HG02840 (cell line): ENCODE data around the gene CYP39A1.

ENCODE experiments used
- ATAC-seq: cut with Tn5 transposase; IDR thresholded peaks from one replicate; pipeline ENCODE4 v1.9.1; 2021; ENCODE audit warnings: mild to moderate bottlenecking, moderate library complexity, moderate number of reproducible peaks; ENCODE audit not compliant: unreplicated experiment, low FRiP score

CYP39A1 gene

GRCh38 chr6:46652603-46653438, at the start of gene CYP39A1, which contains the start of gene SLC25A27:
CYP39A1 (minus strand) TSS chr6:46652818; CDS start chr6:46652582, 236 bp downstream.
SLC25A27 (plus strand) TSS chr6:46652975; CDS start chr6:46653193, 218 bp downstream.
- peak; percentile 100 for ATAC-seq

- ATAC-seq = no peak
Measured at GRCh38 chr6:46699970-46700369, 47.4 kb upstream of the CYP39A1 start.

- ATAC-seq = no peak
Measured at GRCh38 chr6:46690911-46691451, 38.4 kb upstream of the CYP39A1 start.

- no peak for ATAC-seq
Measured at GRCh38 chr6:46690141-46690755, 37.6 kb upstream of the CYP39A1 start.

- ATAC-seq = no peak
Measured at GRCh38 chr6:46689657-46690056, 37.0 kb upstream of the CYP39A1 start.

- ATAC-seq = no peak
Measured at GRCh38 chr6:46688966-46689335, 36.3 kb upstream of the CYP39A1 start.

GRCh38 chr6:46688117-46688965, 35.7 kb upstream of the CYP39A1 start:
- no peak for ATAC-seq

- ATAC-seq = no peak
Measured at GRCh38 chr6:46687619-46688097, 35.0 kb upstream of the CYP39A1 start, which contains the start of gene TDRD6. TDRD6 (plus strand) TSS chr6:46687885; CDS start chr6:46688129, 244 bp downstream.

GRCh38 chr6:46684771-46685170, 32.2 kb upstream of the CYP39A1 start:
- no peak for ATAC-seq

GRCh38 chr6:46677314-46677654, 24.7 kb upstream of the CYP39A1 start:
- ATAC-seq = no peak

GRCh38 chr6:46676604-46677313, 24.1 kb upstream of the CYP39A1 start:
- ATAC-seq = no peak

- ATAC-seq = no peak
Measured at GRCh38 chr6:46674410-46674809, 21.8 kb upstream of the CYP39A1 start.

GRCh38 chr6:46667377-46667776, 14.8 kb upstream of the CYP39A1 start:
- no peak for ATAC-seq

GRCh38 chr6:46661483-46661882, 8.9 kb upstream of the CYP39A1 start:
- no peak for ATAC-seq

GRCh38 chr6:46657642-46658041, 5.0 kb upstream of the CYP39A1 start:
- no peak for ATAC-seq

- no peak for ATAC-seq
Measured at GRCh38 chr6:46655803-46656202, 3.2 kb upstream of the CYP39A1 start.

- no peak for ATAC-seq
Measured at GRCh38 chr6:46653439-46654195, 999 bp upstream of the CYP39A1 start.

GRCh38 chr6:46652232-46652602, 401 bp downstream of the CYP39A1 start:
- ATAC-seq = no peak

- no peak for ATAC-seq
Measured at GRCh38 chr6:46651816-46652215, 802 bp downstream of the CYP39A1 start.
